SK-N-SH treated with all-trans-retinoic acid at 6 μM for 48 hours (cell line): Measurements from ENCODE around the gene TRABD2B.

Experiments used
- ATAC-seq: fragments of 200-7000 bp; cut with Tn5 transposase; 3 replicates; pipeline ENCODE4 v1.9.1; 2020; ENCODE audit warnings: mild to moderate bottlenecking, moderate library complexity
- BACH2 ChIP-seq: fragments of 250-450 bp; sonication (Bioruptor Pico); IDR thresholded peaks from 2 replicates; pipeline ENCODE4 v1.9.0; 2021; ENCODE audit warnings: mild to moderate bottlenecking, borderline replicate concordance
- CREB5 ChIP-seq: fragments of 250-450 bp; sonication (Bioruptor Pico); IDR thresholded peaks from 2 replicates; pipeline ENCODE4 v1.5.1; 2020; ENCODE audit warnings: low read depth, mild to moderate bottlenecking, moderate library complexity
- CSRNP3 ChIP-seq: fragments of 250-450 bp; sonication (Bioruptor Pico); IDR thresholded peaks from 2 replicates; pipeline ENCODE4 v1.5.1; 2021; ENCODE audit warnings: mild to moderate bottlenecking, moderate library complexity
- GLIS3 ChIP-seq: fragments of 250-450 bp; sonication (Bioruptor Pico); IDR thresholded peaks from 2 replicates; pipeline ENCODE4 v1.5.0; 2020; ENCODE audit warnings: mild to moderate bottlenecking, moderate library complexity
- ISL1 ChIP-seq: fragments of 250-450 bp; sonication (Bioruptor Pico); IDR thresholded peaks from 2 replicates; pipeline ENCODE4 v2.1.2; 2022; ENCODE audit warnings: mild to moderate bottlenecking, moderate library complexity
- OSR1 ChIP-seq: fragments of 250-450 bp; sonication (Bioruptor Pico); IDR thresholded peaks from 2 replicates; pipeline ENCODE4 v1.8.0; 2022; ENCODE audit warnings: moderate library complexity, mild to moderate bottlenecking, inconsistent platforms
- POU6F1 ChIP-seq: fragments of 250-450 bp; sonication (Bioruptor Pico); IDR thresholded peaks from 2 replicates; pipeline ENCODE4 v1.8.0; 2021; ENCODE audit warnings: low read depth, mild to moderate bottlenecking, moderate library complexity, borderline replicate concordance
- RARB ChIP-seq: fragments of 250-450 bp; sonication (Bioruptor Pico); IDR thresholded peaks from 2 replicates; pipeline ENCODE4 v1.8.0; 2021; ENCODE audit warnings: mild to moderate bottlenecking, moderate library complexity
- SNAI2 ChIP-seq: fragments of 250-450 bp; sonication (Bioruptor Pico); IDR thresholded peaks from 2 replicates; pipeline ENCODE4 v1.5.0; 2020; ENCODE audit warnings: mild to moderate bottlenecking, moderate library complexity
- TCF4 ChIP-seq: fragments of 250-450 bp; sonication (Bioruptor Pico); IDR thresholded peaks from 2 replicates; pipeline ENCODE4 v1.8.0; 2021; ENCODE audit warnings: mild to moderate bottlenecking, moderate library complexity, borderline replicate concordance
- TOX ChIP-seq: fragments of 250-450 bp; sonication (Bioruptor Pico); IDR thresholded peaks from 2 replicates; pipeline ENCODE4 v1.8.0; 2021; ENCODE audit warnings: mild to moderate bottlenecking, moderate library complexity, borderline replicate concordance
- TSHZ2 ChIP-seq: fragments of 250-450 bp; sonication (Bioruptor Pico); IDR thresholded peaks from 2 replicates; pipeline ENCODE4 v1.5.0; 2020; ENCODE audit warnings: mild to moderate bottlenecking, moderate library complexity
- ZC3H10 ChIP-seq: fragments of 250-450 bp; sonication (Bioruptor Pico); IDR thresholded peaks from 2 replicates; pipeline ENCODE4 v1.5.1; 2021; ENCODE audit warnings: mild to moderate bottlenecking, moderate library complexity
- ZFP3 ChIP-seq: fragments of 250-450 bp; sonication (Bioruptor Pico); IDR thresholded peaks from 2 replicates; pipeline ENCODE4 v1.5.0; 2020; ENCODE audit warnings: mild to moderate bottlenecking, moderate library complexity
- ZFP30 ChIP-seq: fragments of 450-650 bp; formaldehyde crosslinking; IDR thresholded peaks from 2 replicates; pipeline ENCODE4 v1.5.0; 2022; ENCODE audit warnings: mild to moderate bottlenecking, moderate library complexity
- ZNF8 ChIP-seq: fragments of 450-650 bp; formaldehyde crosslinking; IDR thresholded peaks from 2 replicates; pipeline ENCODE4 v1.5.0; 2020; ENCODE audit warnings: mild to moderate bottlenecking, moderate library complexity

TRABD2B gene

GRCh38 chr1:47772960-47773682 is 224.1 kb downstream of the TRABD2B start (continued):
- TF ChIP-seq RARB (no peak), OSR1 (CRISPR knock-in tag) (no peak)

GRCh38 chr1:47772281-47772680 is 224.9 kb downstream of the TRABD2B start:
- ATAC-seq, result no peak
- TF ChIP-seq ZFP3, result no peak

GRCh38 chr1:47771751-47772150 is 225.4 kb downstream of the TRABD2B start:
- no peak for TF ChIP-seq SNAI2 (CRISPR knock-in tag)
- TF ChIP-seq OSR1 (CRISPR knock-in tag), result no peak
- no peak for TF ChIP-seq CREB5
- no peak for TF ChIP-seq TOX (CRISPR knock-in tag)
- no peak for TF ChIP-seq ZFP3
- TF ChIP-seq RARB, result no peak
- TF ChIP-seq TSHZ2 (CRISPR knock-in tag), result no peak
- no peak for ATAC-seq

- ATAC-seq, result no peak
- TF ChIP-seq ZNF8 (CRISPR knock-in tag) (no peak), TCF4 (no peak)
Measured at GRCh38 chr1:47769983-47770382, 227.2 kb downstream of the TRABD2B start.

GRCh38 chr1:47769295-47769694 is 227.9 kb downstream of the TRABD2B start:
- TF ChIP-seq ZFP30 (CRISPR knock-in tag) (no peak), CSRNP3 (CRISPR knock-in tag) (no peak), SNAI2 (CRISPR knock-in tag) (no peak), ZC3H10 (no peak), ISL1 (CRISPR knock-in tag) (no peak), GLIS3 (CRISPR knock-in tag) (no peak), ZNF8 (CRISPR knock-in tag) (no peak), TSHZ2 (CRISPR knock-in tag) (no peak), BACH2 (CRISPR knock-in tag) (no peak), POU6F1 (CRISPR knock-in tag) (no peak), OSR1 (CRISPR knock-in tag) (no peak), RARB (no peak)
- no peak for ATAC-seq
